Naive B cell (primary cell): ENCODE results near the gene TIMELESS. TPM values are rescaled to one million over a fixed set of nuclear protein-coding genes. Genes with fewer than 3 reads are reported as not detected.
A peak's percentile ranks its signal among the peaks of the same experiment; 100 is the strongest.
"Not testable (repeated sequence)": the region's sequence is repeated elsewhere in the genome, so short reads cannot be mapped to it uniquely, and the experiment has no call there.

Source experiments
- ATAC-seq, 2 donors: fragments of 150-1000 bp; cut with Tn5 transposase; 2 replicates each; pipeline ENCODE4 v1.10.0; 2021; ENCODE audit warnings: low read depth in 2 of 2, mild to moderate bottlenecking in 2 of 2, moderate library complexity in 2 of 2
- DNase-seq: peaks from one replicate; pipeline ENCODE4 v3.0.0; 2022
- H3K27ac Mint-ChIP-seq, 6 donors: one replicate each; pipeline ENCODE4 v1.8.0; 2020 to 2022; ENCODE audit warnings: mild to moderate bottlenecking in 6 of 6, mixed read lengths in 6 of 6, moderate library complexity in 5 of 6, inconsistent platforms in 2 of 6
- H3K27me3 Mint-ChIP-seq, 3 donors: one replicate each; pipeline ENCODE4 v1.8.0; 2021 to 2022; ENCODE audit warnings: mixed read lengths in 3 of 3, mild to moderate bottlenecking in 1 of 3
- H3K36me3 Mint-ChIP-seq, 2 donors: one replicate each; pipeline ENCODE4 v1.8.0; 2020 to 2022; ENCODE audit warnings: mixed read lengths in 2 of 2, inconsistent platforms in 1 of 2, mild to moderate bottlenecking in 1 of 2
- H3K4me1 Mint-ChIP-seq, 3 donors: one replicate each; pipeline ENCODE4 v1.8.0; 2020 to 2022; ENCODE audit warnings: mixed read lengths in 3 of 3, inconsistent platforms in 1 of 3, mild to moderate bottlenecking in 1 of 3, moderate library complexity in 1 of 3
- H3K4me3 Mint-ChIP-seq, 8 donors: one replicate each; pipeline ENCODE4 v1.8.0; 2020 to 2022; ENCODE audit warnings: mild to moderate bottlenecking in 8 of 8, mixed read lengths in 8 of 8, moderate library complexity in 8 of 8, inconsistent platforms in 2 of 8
- H3K9me3 Mint-ChIP-seq, 7 donors: one replicate each; pipeline ENCODE4 v1.8.0; 2020 to 2022; ENCODE audit warnings: mixed read lengths in 7 of 7, mild to moderate bottlenecking in 5 of 7, inconsistent platforms in 2 of 7, moderate library complexity in 1 of 7
- polyA plus RNA-seq, 6 donors: library from polyadenylated mRNA; unstranded; fragments of 300-500 nt; fragmentation: Illumina TruSeq; gene quantifications; one replicate each; pipeline ENCODE4 v1.2.3, GENCODE V29; 2021; ENCODE audit warnings: low read depth in 6 of 6

TIMELESS gene
- polyA plus RNA-seq, 6 donors from 2014 or later = 16.8 to 30.5 (median 25.8) TPM

DNA sequence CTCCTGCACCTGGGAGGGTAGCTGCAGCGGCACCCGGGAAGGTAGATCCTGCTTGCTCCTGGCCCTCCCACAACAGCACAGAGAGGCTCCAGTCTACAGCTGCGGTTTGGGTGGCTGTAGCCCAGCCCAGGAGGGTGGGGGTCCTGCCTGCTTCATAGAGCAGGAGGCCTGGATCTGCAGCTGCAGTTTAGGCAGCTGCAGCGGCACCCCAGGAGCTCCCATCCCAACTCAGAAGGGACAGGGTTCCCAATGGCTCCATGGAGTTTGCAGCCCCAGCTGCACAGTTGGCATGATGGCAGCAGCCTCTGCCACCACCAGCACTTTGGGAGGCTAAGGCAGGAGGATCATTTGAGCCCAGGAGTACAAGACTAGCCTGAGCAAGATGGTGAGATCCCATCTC lies 38.5 kb downstream of the TIMELESS start:
- Mint-ChIP-seq H3K4me3 (no peak overlapping the region), H3K27ac (peak overlapping the region in 3 of 6 donors; percentile 4 to 62 (median 49)), H3K4me1 (peaks cover 0 to 2% (median 0%) of the 10 kb centered on the region in 3 donors), H3K9me3 (peaks cover 0 to 1% (median 0%) of the 10 kb centered on the region in 7 donors), H3K27me3 (no peaks in the 10 kb centered on the region), H3K36me3 (no peaks in the 10 kb centered on the region)
- ATAC-seq (no peak), DNase-seq (no peak)

DNA sequence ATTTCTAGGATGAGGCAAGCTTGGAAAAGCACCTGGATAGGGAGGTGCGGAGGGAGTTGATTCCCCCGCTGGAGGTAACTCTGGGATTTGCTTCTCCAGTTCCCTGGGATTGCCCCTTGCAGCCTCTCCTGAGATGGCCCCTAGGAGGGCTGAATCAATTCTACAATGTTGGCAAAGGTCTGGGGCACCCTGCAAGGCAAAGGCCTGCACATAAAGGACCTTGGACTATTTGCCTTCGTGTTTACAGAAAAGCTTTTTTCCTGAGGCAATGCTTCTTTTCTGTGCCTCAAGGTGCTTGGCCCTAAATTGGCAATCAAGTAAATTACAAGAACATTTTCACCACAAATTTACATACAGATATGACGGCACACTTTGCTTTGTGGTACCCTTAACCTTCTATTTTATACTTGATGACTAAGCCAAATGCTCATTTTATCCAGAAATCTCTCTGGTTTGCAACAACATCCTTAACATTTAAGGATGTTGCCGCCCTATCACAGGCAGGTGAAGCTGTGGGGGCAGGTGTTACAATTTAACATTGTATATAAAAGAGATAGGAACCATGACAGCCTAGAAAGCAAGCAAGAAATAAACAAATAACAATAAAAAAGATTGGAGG lies 40.3 kb downstream of the TIMELESS start:
- no peak for ATAC-seq
- H3K4me1 Mint-ChIP-seq = peaks cover 0 to 2% (median 0%) of the 10 kb centered on the region in 3 donors
- H3K27ac Mint-ChIP-seq = peak overlapping the region in 1 of 6 donors; percentile 47
- H3K36me3 Mint-ChIP-seq = no peaks in the 10 kb centered on the region
- no peak overlapping the region for H3K4me3 Mint-ChIP-seq
- no peak for DNase-seq
- peaks cover 0 to 3% (median 0%) of the 10 kb centered on the region in 7 donors for H3K9me3 Mint-ChIP-seq
- H3K27me3 Mint-ChIP-seq = no peaks in the 10 kb centered on the region

DNA sequence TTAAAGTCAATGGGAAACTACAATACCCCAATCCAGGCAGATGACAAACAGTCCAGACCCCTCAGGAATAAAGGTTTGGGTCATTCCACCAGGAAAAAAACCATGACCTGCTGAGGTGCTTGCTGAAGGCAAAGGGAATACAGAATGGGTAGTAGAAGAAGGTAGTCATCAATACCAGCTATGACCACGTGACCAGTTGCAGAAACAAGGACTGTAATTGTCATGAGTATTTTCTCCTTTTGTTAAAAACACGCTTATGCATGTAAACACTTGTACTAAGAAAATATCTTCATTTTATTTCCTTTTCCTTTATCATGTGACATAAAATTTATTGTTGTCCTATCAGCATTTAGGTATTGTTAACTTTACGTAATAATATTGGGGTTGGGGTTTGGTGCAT lies 45.0 kb downstream of the TIMELESS start:
- H3K4me1 Mint-ChIP-seq, H3K36me3 Mint-ChIP-seq, DNase-seq, H3K4me3 Mint-ChIP-seq, ATAC-seq, H3K27me3 Mint-ChIP-seq, H3K27ac Mint-ChIP-seq: not testable (repeated sequence)
- peaks cover 3 to 12% (median 5%) of the 10 kb centered on the region in 7 donors for H3K9me3 Mint-ChIP-seq

DNA sequence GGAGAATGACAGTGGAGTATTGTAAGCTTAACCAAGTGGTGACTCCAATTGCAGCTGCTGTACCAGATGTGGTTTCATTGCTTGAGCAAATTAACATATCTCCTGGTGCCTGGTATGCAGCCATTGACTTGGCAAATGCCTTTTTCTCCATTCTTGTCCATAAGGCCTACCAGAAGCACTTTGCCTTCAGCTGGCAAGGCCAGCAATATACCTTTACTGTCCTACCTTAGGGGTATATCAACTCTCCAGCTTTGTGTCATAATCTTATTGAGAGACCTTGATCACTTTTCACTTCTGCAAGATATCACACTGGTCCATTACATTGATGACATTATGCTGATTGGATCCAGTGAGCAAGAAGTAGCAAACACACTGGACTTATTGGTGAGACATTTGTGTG lies 47.6 kb downstream of the TIMELESS start:
- H3K36me3 Mint-ChIP-seq = peaks cover 10 to 12% of the 10 kb centered on the region in 2 donors
- not testable (repeated sequence) for ATAC-seq, H3K4me1 Mint-ChIP-seq, DNase-seq, H3K27me3 Mint-ChIP-seq, H3K4me3 Mint-ChIP-seq
- H3K9me3 Mint-ChIP-seq = peaks cover 8 to 22% (median 15%) of the 10 kb centered on the region in 7 donors
- peak overlapping the region in 1 of 6 donors; percentile 34 for H3K27ac Mint-ChIP-seq

DNA sequence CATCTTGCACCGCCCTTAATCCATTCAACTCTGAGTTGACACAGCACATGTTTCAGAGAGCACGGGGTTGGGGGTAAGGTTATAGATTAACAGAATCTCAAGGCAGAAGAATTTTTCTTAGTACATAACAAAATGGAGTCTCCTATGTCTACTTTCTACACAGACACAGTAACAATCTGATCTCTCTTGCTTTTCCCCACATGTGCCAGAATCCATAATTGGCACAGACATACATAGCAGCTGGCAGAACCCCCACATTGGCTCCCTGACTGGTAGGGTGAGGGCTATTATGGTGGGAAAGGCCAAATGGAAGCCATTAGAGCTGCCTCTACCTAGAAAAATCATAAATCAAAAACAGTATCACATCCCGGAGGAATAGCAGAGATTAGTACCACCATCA lies 48.1 kb downstream of the TIMELESS start:
- Mint-ChIP-seq H3K36me3 (peaks cover 10 to 12% of the 10 kb centered on the region in 2 donors), H3K27ac (peak overlapping the region in 2 of 6 donors; percentile 26 to 34), H3K9me3 (peaks cover 8 to 22% (median 15%) of the 10 kb centered on the region in 7 donors)
- H3K4me3 Mint-ChIP-seq, ATAC-seq, DNase-seq, H3K4me1 Mint-ChIP-seq, H3K27me3 Mint-ChIP-seq: not testable (repeated sequence)

DNA sequence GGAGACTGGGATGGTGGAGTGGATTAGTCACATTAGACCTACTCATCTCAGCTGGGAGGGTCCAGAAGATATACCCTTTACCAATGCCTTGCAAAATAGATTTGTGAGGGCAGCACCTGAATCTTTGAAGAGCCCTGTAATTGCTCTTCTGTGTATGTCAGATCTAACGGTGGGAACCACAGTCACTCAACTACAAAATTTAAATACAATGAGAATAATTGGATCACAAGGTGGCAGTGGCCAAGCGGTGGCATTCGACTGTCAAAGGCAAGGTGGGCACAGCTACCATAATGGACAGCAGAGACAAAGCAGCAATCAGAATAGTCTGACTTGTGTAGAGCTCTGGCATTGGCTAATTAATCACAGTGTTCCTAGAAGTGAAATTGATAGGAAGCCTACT lies 49.8 kb downstream of the TIMELESS start:
- peak overlapping the region in 1 of 6 donors; percentile 40 for H3K27ac Mint-ChIP-seq
- H3K36me3 Mint-ChIP-seq = peaks cover 10 to 12% of the 10 kb centered on the region in 2 donors
- not testable (repeated sequence) for H3K4me3 Mint-ChIP-seq, H3K4me1 Mint-ChIP-seq, H3K27me3 Mint-ChIP-seq, DNase-seq, ATAC-seq
- peaks cover 8 to 22% (median 15%) of the 10 kb centered on the region in 7 donors for H3K9me3 Mint-ChIP-seq

DNA sequence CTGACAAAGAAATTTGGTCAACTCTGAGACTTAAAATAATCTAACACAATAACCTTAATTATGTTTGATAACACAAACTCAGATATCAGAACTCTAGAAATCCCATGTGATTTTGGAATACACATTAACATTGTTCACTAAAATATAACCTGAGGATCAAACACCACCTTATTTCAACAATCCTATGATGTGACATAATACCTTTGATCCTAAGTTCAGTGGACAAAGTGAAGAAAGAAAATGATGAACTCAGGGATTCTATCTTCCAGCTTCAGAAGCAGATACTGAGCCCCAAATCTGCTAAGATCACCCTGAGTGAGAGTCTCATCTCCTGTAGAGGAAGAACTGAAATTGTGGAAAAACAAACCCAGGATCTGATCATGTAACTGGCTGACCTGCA lies 50.9 kb downstream of the TIMELESS start:
- Mint-ChIP-seq H3K9me3 (peaks cover 8 to 22% (median 15%) of the 10 kb centered on the region in 7 donors), H3K27me3 (no peaks in the 10 kb centered on the region), H3K27ac (no peak overlapping the region), H3K4me1 (peaks cover 0 to 7% (median 0%) of the 10 kb centered on the region in 3 donors), H3K36me3 (peaks cover 10 to 12% of the 10 kb centered on the region in 2 donors), H3K4me3 (no peak overlapping the region)
- DNase-seq (no peak), ATAC-seq (no peak)

DNA sequence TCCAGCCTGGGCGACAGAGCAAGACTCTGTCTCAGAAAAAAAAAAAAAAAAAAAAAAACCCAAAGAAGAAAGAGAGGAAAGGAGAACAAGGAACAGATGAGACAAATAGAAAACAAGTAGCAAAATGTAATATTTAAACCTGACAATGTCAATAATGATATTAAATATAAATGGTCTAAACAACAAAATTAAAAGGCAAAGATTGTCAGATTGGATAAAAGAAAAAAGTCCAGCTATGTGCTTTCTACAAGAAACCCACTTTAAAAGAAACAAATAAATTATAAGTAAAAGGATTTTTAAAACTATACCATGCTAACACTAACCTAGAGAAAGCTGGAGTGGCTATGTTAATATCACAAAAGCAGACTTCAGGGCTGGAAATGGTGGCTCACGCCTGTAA lies 56.9 kb downstream of the TIMELESS start:
- H3K27me3 Mint-ChIP-seq = no peaks in the 10 kb centered on the region
- no peak overlapping the region for H3K4me3 Mint-ChIP-seq
- DNase-seq (no peak), ATAC-seq (no peak)
- H3K36me3 Mint-ChIP-seq = no peaks in the 10 kb centered on the region
- H3K4me1 Mint-ChIP-seq = peaks cover 0 to 9% (median 0%) of the 10 kb centered on the region in 3 donors
- H3K27ac Mint-ChIP-seq = no peak overlapping the region
- peaks cover 0 to 2% (median 0%) of the 10 kb centered on the region in 7 donors for H3K9me3 Mint-ChIP-seq

DNA sequence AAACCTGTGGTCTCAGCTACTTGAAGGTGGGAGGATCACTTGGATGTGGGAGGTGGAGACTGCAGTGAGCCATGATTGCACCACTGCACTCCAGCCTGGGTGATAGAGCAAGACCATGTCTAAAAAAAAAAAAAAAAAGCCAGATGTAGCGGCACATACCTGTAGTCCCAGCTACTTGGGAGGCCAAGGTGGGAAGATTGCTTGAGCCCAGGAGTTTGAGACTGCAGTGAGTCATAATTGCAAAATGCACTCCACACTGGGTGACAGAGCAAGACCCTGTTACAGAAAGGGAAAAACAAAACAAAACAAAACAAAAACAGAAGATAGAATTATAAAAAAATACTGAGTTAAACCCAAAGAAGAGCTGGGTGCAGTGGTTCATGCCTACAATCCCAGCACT lies 57.5 kb downstream of the TIMELESS start:
- Mint-ChIP-seq H3K9me3 (peaks cover 0 to 2% (median 0%) of the 10 kb centered on the region in 7 donors), H3K4me1 (peaks cover 0 to 9% (median 0%) of the 10 kb centered on the region in 3 donors), H3K36me3 (no peaks in the 10 kb centered on the region), H3K4me3 (no peak overlapping the region), H3K27me3 (no peaks in the 10 kb centered on the region), H3K27ac (no peak overlapping the region)
- no peak for DNase-seq
- no peak for ATAC-seq

DNA sequence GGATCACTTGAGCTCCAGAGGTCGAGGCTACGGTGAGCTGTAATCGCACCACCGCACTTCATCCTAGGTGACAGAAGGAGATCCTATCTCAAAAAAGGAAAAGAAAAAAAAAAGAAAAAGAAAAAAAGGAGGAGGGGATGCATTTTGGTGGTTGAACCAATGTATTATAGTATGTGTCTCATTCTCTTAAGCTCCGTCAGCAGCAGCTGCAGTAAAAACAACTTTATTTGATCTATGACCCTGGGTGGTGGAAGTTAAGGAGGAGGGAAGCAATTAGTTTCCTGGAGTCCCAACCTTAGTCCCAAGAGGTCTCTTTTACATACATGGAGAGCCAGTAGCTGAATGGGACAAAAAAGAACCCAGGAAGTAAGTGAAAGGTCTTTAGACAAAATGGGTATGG lies 59.8 kb downstream of the TIMELESS start:
- H3K9me3 Mint-ChIP-seq = peaks cover 0 to 2% (median 0%) of the 10 kb centered on the region in 7 donors
- H3K27ac Mint-ChIP-seq = peak overlapping the region in 2 of 6 donors; percentile 22 to 63
- H3K27me3 Mint-ChIP-seq = no peaks in the 10 kb centered on the region
- DNase-seq = no peak
- no peak for ATAC-seq
- H3K4me3 Mint-ChIP-seq = no peak overlapping the region
- H3K4me1 Mint-ChIP-seq = peaks cover 0 to 9% (median 0%) of the 10 kb centered on the region in 3 donors
- no peaks in the 10 kb centered on the region for H3K36me3 Mint-ChIP-seq

DNA sequence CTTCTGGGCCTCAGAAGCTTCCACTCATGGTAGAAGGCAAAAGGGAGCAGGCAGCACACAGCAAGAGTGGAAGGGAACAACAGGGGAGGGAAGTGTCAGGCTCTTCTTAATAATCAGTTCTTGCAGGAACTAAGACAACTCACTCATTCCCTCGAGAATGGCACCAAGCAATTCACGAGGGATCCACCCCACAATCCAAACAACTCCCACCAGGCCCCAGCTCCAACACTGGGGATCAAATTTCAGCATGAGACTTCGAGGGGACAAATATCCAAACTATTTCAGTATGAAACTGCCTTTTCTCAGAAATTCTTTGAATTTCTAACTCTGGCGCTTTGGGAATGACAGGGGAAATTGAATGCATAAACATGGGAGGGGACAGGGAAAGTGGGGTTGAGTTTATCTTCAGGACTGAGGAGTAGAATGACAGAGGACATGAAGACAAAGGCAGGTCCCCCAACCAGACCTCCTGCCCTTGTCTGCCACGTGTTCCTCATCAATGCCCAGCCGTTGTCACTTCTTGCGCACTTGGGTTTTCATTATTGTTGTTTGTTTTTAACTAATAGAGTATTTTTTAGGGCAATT lies 62.0 kb downstream of the TIMELESS start:
- Mint-ChIP-seq H3K4me3 (no peak overlapping the region), H3K4me1 (peaks cover 0 to 3% (median 0%) of the 10 kb centered on the region in 3 donors), H3K27ac (peak overlapping the region in 1 of 6 donors; percentile 56), H3K27me3 (no peaks in the 10 kb centered on the region), H3K36me3 (no peaks in the 10 kb centered on the region), H3K9me3 (peaks cover 0 to 2% (median 0%) of the 10 kb centered on the region in 7 donors)
- ATAC-seq (no peak), DNase-seq (no peak)

DNA sequence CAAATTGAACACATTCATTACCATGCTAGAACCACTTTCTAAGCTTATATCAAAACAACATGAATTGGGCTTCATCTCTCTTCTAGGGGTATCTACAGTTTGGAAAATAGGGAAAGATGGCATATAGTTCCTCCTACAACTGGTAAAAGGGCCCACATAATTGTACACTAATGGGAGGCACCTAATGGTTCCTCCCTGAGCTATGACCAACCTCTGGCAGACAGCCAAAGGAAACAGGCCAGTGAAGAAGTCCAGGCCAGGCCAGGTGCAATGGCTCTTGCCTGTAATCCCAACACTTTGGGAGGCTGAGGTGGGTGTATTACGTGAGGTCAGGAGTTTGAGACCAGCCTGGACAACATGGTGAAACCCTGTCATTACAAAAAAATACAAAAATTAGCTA lies 63.4 kb downstream of the TIMELESS start:
- Mint-ChIP-seq H3K4me3 (no peak overlapping the region), H3K9me3 (no peaks in the 10 kb centered on the region), H3K27ac (peak overlapping the region in 2 of 6 donors; percentile 32 to 81), H3K27me3 (no peaks in the 10 kb centered on the region), H3K36me3 (no peaks in the 10 kb centered on the region), H3K4me1 (peaks cover 0 to 3% (median 0%) of the 10 kb centered on the region in 3 donors)
- no peak for ATAC-seq
- no peak for DNase-seq

DNA sequence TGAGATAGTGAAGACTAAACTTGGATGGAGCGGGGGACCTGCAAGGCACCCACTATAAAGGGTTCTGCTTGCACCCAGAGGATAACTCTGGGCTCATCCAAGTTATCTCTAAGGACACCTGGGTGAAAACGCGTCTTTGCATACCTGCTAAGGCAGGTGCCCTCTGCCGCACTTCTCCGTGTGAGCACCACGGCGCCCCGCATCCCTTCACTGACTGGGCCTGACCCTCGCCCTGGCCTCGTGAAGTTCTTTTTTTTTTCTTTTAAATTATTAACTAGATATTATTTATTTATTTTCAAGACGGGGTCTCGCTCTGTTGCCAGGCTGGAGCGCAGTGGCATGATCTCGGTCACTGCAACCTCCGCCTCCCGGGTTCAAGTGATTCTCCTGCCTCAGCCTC lies 66.6 kb downstream of the TIMELESS start:
- Mint-ChIP-seq H3K27ac (no peak overlapping the region), H3K4me3 (no peak overlapping the region), H3K27me3 (no peaks in the 10 kb centered on the region), H3K36me3 (no peaks in the 10 kb centered on the region), H3K4me1 (peaks cover 7 to 19% (median 8%) of the 10 kb centered on the region in 3 donors), H3K9me3 (peaks cover 0 to 9% (median 4%) of the 10 kb centered on the region in 7 donors)
- ATAC-seq = no peak
- DNase-seq = no peak

DNA sequence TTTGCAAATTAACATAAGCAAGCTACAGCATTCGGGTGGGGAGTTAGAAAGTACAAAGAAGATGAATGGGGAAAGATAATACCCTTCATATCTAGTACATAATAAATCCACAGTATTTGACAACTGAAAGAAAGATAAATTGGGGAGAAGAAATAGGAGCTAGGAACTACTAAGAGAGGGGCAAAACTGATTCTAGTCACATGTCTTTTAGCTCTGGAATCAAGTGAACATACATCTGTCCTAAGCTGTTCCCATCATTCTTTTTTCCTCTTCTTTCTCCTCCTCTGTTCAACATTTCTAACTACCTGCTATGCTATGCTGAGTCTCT lies 71.3 kb downstream of the TIMELESS start:
- H3K27me3 Mint-ChIP-seq = no peaks in the 10 kb centered on the region

More for the DNA sequence above, 71.3 kb downstream of the TIMELESS start:
- DNase-seq (no peak), ATAC-seq (no peak)
- Mint-ChIP-seq H3K9me3 (peaks cover 0 to 9% (median 5%) of the 10 kb centered on the region in 7 donors), H3K36me3 (no peaks in the 10 kb centered on the region), H3K4me1 (peaks cover 35 to 64% (median 46%) of the 10 kb centered on the region in 3 donors), H3K4me3 (peak overlapping the region in 6 of 8 donors; percentile 23 to 90 (median 65)), H3K27ac (peak overlapping the region; percentile 87 to 98 (median 95))
